Measurements from ENCODE around the gene PTTG1IP. TPM values are rescaled to one million over a fixed set of nuclear protein-coding genes. Genes with fewer than 3 reads are reported as not detected.

PTTG1IP gene
- total and polyA plus RNA-seq, 2 of the 13 experiments (the other 11 are each of a cell fraction or from before 2014, with no cell fraction given) = 161 to 700 TPM

GRCh38 chr21:44800103-44800502 lies 73.4 kb downstream of the PTTG1IP start (continued):
- TF ChIP-seq GABPA (IDR thresholded peaks at IDR 0.05; ENCODE audit: low read depth, low read length) (no peak), GABPA (CRISPR knock-in tag; IDR thresholded peaks at IDR 0.05; ENCODE audit: low read depth) (peak; percentile 47; the same call in 1 of the 2 replicates), PCBP1 (IDR thresholded peaks at IDR 0.05; ENCODE audit: borderline replicate concordance, low read depth, low read length) (no peak), FOXK1 (CRISPR knock-in tag; IDR thresholded peaks at IDR 0.05; ENCODE audit: borderline replicate concordance, low read depth) (no peak), SALL2 (CRISPR knock-in tag; IDR thresholded peaks at IDR 0.05) (no peak), ZBTB38 (CRISPR knock-in tag; IDR thresholded peaks at IDR 0.05) (0 out of 2 replicates have a peak, but pooled peaks have one; percentile 14), RAD21 (CRISPR knock-in tag; IDR thresholded peaks at IDR 0.05) (peak; percentile 23; the same call in 1 of the 2 replicates)

DNA sequence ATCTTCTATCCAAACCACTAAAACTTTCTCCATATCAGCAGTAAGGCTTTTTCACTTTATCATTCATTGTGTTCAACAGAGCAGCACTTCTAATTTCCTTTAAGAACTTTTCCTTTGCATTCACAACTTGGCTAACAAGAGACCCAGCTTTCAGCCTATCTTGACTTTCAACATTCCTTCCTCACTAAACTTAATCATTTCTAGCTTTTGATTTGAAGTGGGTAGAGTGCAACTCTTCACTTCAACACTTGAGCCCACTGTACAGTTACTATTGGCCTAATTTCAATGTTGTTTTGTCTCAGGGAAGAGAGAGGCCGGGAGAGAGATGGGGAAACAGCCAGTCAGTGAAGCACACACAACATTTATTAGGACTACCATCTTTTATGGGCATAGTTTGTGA lies 73.8 kb downstream of the PTTG1IP start:
- H3K4me3 ChIP-seq (replicated peaks in 1 of 3; ENCODE audit: insufficient read depth in 1 of 3, low read depth in 2 of 3, low read length in 3 of 3) = peak overlapping the region in 2 of 3 experiments; percentile 79 to 80; a peak in 2 of 6 replicates
- peak overlapping the region; percentile 99 for H3K4me2 ChIP-seq (ENCODE audit: low read depth, low read length)
- no peak overlapping the region for H2AFZ ChIP-seq (ENCODE audit: low read length)
- H3K27me3 ChIP-seq (ENCODE audit: control insufficient read depth in 1 of 2, insufficient read depth in 2 of 2, low read length in 2 of 2) = no peaks in the 10 kb centered on the region; a peak in 1 of 5 replicates
- H3K9ac ChIP-seq (ENCODE audit: insufficient read depth, low read depth, low read length) = peak overlapping the region; percentile 85; the same call in 1 of the 2 replicates
- 80% methylated on average over 1 of the region's 1 CpG for WGBS (ENCODE audit: low lambda C conversion rate)
- H4K20me1 ChIP-seq (ENCODE audit: insufficient read depth, low read length) = peaks cover 14% of the 10 kb centered on the region
- DNase-seq (ENCODE audit: low spot score) (no peak), ATAC-seq (no peak), FAIRE-seq (no peak)
- peaks cover 0 to 12% of the 10 kb centered on the region in 2 experiments; a peak in 3 of 5 replicates for H3K36me3 ChIP-seq (replicated peaks in 1 of 2; ENCODE audit: control insufficient read depth in 1 of 2, insufficient read depth in 2 of 2, low read length in 2 of 2)
- ChIA-PET POLR2A (interaction anchor here (5.6 kb wide), 1 partner anchor 113 kb away, joined by 31 read pairs; no protein-coding TSS in a partner anchor), CTCF (ENCODE audit: low intra/inter-chr PET ratio, low total read pairs) (interaction anchor here (1.7 kb wide), 1 partner anchor 112 kb away, joined by 7 read pairs; no protein-coding TSS in a partner anchor)
- no peak overlapping the region for H3K27ac ChIP-seq (ENCODE audit: extremely low read length, insufficient read depth, low read length)
- H3K79me2 ChIP-seq (ENCODE audit: insufficient read depth, low read length) = peaks cover 65% of the 10 kb centered on the region
- intact Hi-C loops (cut with micrococcal nuclease; ENCODE audit: unreplicated experiment) = loop anchor here (1.0 to 5.0 kb wide), 5 partner anchors 47 to 133 kb away; partner anchors contain the start of gene PTTG1IP
- peaks cover 57% of the 10 kb centered on the region for H3K4me1 ChIP-seq (ENCODE audit: insufficient read depth, low read length)
- no TSS peak for BruUV-seq (replicated peaks)
- H3K9me3 ChIP-seq (ENCODE audit: low read length) = no peaks in the 10 kb centered on the region
- in situ Hi-C loops (cut with HindIII; ENCODE audit: extremely low pct_ligation_motif_present, low pct_unique_long_range_greater_than_20kb) = loop anchor here (5.0 kb wide), 2 partner anchors 48 to 113 kb away; no protein-coding TSS in a partner anchor
- TF ChIP-seq ZMYM3 (CRISPR knock-in tag; IDR thresholded peaks at IDR 0.05) (no peak), ZNF280D (CRISPR knock-in tag; IDR thresholded peaks at IDR 0.05) (no peak), PHF8 (CRISPR knock-in tag; IDR thresholded peaks at IDR 0.05) (0 out of 2 replicates have a peak, but pooled peaks have one; percentile 1), XRCC5 (optimal IDR thresholded peaks at IDR 0.05; ENCODE audit: low read length) (peak; percentile 3), ZFP62 (CRISPR knock-in tag; IDR thresholded peaks at IDR 0.05) (no peak)
- TF ChIP-seq, protein P1, sequence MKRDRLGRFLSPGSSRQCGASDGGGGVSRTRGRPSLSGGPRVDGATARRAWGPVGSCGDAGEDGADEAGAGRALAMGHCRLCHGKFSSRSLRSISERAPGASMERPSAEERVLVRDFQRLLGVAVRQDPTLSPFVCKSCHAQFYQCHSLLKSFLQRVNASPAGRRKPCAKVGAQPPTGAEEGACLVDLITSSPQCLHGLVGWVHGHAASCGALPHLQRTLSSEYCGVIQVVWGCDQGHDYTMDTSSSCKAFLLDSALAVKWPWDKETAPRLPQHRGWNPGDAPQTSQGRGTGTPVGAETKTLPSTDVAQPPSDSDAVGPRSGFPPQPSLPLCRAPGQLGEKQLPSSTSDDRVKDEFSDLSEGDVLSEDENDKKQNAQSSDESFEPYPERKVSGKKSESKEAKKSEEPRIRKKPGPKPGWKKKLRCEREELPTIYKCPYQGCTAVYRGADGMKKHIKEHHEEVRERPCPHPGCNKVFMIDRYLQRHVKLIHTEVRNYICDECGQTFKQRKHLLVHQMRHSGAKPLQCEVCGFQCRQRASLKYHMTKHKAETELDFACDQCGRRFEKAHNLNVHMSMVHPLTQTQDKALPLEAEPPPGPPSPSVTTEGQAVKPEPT (CRISPR knock-in tag; IDR thresholded peaks at IDR 0.05; ENCODE audit: low read depth) = no peak
- TF ChIP-seq, protein P2, sequence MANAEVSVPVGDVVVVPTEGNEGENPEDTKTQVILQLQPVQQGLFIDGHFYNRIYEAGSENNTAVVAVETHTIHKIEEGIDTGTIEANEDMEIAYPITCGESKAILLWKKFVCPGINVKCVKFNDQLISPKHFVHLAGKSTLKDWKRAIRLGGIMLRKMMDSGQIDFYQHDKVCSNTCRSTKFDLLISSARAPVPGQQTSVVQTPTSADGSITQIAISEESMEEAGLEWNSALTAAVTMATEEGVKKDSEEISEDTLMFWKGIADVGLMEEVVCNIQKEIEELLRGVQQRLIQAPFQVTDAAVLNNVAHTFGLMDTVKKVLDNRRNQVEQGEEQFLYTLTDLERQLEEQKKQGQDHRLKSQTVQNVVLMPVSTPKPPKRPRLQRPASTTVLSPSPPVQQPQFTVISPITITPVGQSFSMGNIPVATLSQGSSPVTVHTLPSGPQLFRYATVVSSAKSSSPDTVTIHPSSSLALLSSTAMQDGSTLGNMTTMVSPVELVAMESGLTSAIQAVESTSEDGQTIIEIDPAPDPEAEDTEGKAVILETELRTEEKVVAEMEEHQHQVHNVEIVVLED (CRISPR knock-in tag; IDR thresholded peaks at IDR 0.05; ENCODE audit: borderline replicate concordance) = no peak
- TF ChIP-seq, protein P3, sequence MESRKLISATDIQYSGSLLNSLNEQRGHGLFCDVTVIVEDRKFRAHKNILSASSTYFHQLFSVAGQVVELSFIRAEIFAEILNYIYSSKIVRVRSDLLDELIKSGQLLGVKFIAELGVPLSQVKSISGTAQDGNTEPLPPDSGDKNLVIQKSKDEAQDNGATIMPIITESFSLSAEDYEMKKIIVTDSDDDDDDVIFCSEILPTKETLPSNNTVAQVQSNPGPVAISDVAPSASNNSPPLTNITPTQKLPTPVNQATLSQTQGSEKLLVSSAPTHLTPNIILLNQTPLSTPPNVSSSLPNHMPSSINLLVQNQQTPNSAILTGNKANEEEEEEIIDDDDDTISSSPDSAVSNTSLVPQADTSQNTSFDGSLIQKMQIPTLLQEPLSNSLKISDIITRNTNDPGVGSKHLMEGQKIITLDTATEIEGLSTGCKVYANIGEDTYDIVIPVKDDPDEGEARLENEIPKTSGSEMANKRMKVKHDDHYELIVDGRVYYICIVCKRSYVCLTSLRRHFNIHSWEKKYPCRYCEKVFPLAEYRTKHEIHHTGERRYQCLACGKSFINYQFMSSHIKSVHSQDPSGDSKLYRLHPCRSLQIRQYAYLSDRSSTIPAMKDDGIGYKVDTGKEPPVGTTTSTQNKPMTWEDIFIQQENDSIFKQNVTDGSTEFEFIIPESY (CRISPR knock-in tag; IDR thresholded peaks at IDR 0.05) = no peak

Data from HepG2 (cell line).